NCI-H2196 treated with DMSO at 0.1 percent for 48 hours (cell line): ENCODE results near the gene CCDC69.
A peak's percentile ranks its signal among the peaks of the same experiment; 100 is the strongest.
"Not testable (repeated sequence)": the region's sequence is repeated elsewhere in the genome, so short reads cannot be mapped to it uniquely, and the experiment has no call there.

Experiments
- DNase-seq: peaks from one replicate; lab custom pipeline; 2025; ENCODE audit not compliant: unreplicated experiment; lab: John Stamatoyannopoulos, UW

CCDC69 gene

GRCh38 chr5:151223447-151224264, at the start of gene CCDC69:
Gene CCDC69 (minus strand): TSS chr5:151224092. CDS start chr5:151223970, 122 bp downstream.
- DNase-seq, result peak; percentile 31

- DNase-seq, result no peak
Observed at GRCh38 chr5:151271336-151271735, 47.4 kb upstream of the CCDC69 start.

GRCh38 chr5:151270599-151270998, 46.7 kb upstream of the CCDC69 start:
- no peak for DNase-seq

- DNase-seq, result no peak
Observed at GRCh38 chr5:151267491-151268260, 43.8 kb upstream of the CCDC69 start.

- no peak for DNase-seq
Observed at GRCh38 chr5:151264113-151264512, 40.2 kb upstream of the CCDC69 start.

GRCh38 chr5:151262532-151262931, 38.6 kb upstream of the CCDC69 start:
- DNase-seq, result no peak

GRCh38 chr5:151259931-151260330, 36.0 kb upstream of the CCDC69 start:
- DNase-seq, result no peak

GRCh38 chr5:151258816-151259215, 34.9 kb upstream of the CCDC69 start:
- DNase-seq, result no peak

- no peak for DNase-seq
Observed at GRCh38 chr5:151258201-151258611, 34.3 kb upstream of the CCDC69 start.

- DNase-seq, result no peak
Observed at GRCh38 chr5:151257731-151258181, 33.9 kb upstream of the CCDC69 start.

- DNase-seq, result no peak
Observed at GRCh38 chr5:151255621-151256286, 31.9 kb upstream of the CCDC69 start.

- DNase-seq, result not testable (repeated sequence)
Observed at GRCh38 chr5:151254990-151255389, 31.1 kb upstream of the CCDC69 start.

GRCh38 chr5:151254556-151254955, 30.7 kb upstream of the CCDC69 start:
- DNase-seq, result no peak

- no peak for DNase-seq
Observed at GRCh38 chr5:151253605-151253950, 29.7 kb upstream of the CCDC69 start.

GRCh38 chr5:151252762-151253604, 29.1 kb upstream of the CCDC69 start, which contains the start of gene GM2A:
Gene GM2A (plus strand): TSS chr5:151253185. CDS start chr5:151253217, 32 bp downstream.
- DNase-seq, result peak; percentile 98

- no peak for DNase-seq
Observed at GRCh38 chr5:151251621-151252020, 27.7 kb upstream of the CCDC69 start.

- DNase-seq, result no peak
Observed at GRCh38 chr5:151251001-151251551, 27.2 kb upstream of the CCDC69 start.

GRCh38 chr5:151250346-151251000, 26.6 kb upstream of the CCDC69 start:
- no peak for DNase-seq

GRCh38 chr5:151249281-151249680, 25.4 kb upstream of the CCDC69 start:
- DNase-seq, result no peak

GRCh38 chr5:151248651-151249050, 24.8 kb upstream of the CCDC69 start:
- DNase-seq, result no peak
